Neural cell (in vitro differentiated cells): ENCODE data around the gene TMC2. TPM values are rescaled to one million over a fixed set of nuclear protein-coding genes. Genes with fewer than 3 reads are reported as not detected.

Experiments used
- H2AFZ ChIP-seq: fragments of 200-600, 300-800 bp; sonication (generic), shearing (Covaris generic); 2 replicates; pipeline ENCODE4 v1.6.0; 2014; ENCODE audit warnings: low read depth, mild to moderate bottlenecking, antibody characterized with exemption, low read length, moderate library complexity
- H3F3A ChIP-seq: fragments of 200-600 bp; shearing (Covaris generic); 2 replicates; pipeline ENCODE4 v1.6.1; 2016; ENCODE audit warnings: mild to moderate bottlenecking, moderate library complexity, mixed read lengths, antibody characterized with exemption, low read length; ENCODE audit not compliant: insufficient read depth, poor library complexity, severe bottlenecking
- H3K27ac ChIP-seq: fragments of 200-600, 300-800 bp; sonication (generic), shearing (Covaris generic); 2 replicates; pipeline ENCODE4 v1.5.1; 2014; ENCODE audit warnings: mild to moderate bottlenecking, low read length, moderate library complexity
- H3K27me3 ChIP-seq: fragments of 300-800, 200-600 bp; sonication (generic), shearing (Covaris generic); 2 replicates; pipeline ENCODE4 v1.6.0; 2014; ENCODE audit warnings: mild to moderate bottlenecking, low read depth, low read length, moderate library complexity; ENCODE audit not compliant: insufficient read depth
- H3K36me3 ChIP-seq: fragments of 300-800, 200-600 bp; sonication (generic), shearing (Covaris generic); 2 replicates; pipeline ENCODE4 v1.5.1; 2014; ENCODE audit warnings: mild to moderate bottlenecking, antibody characterized with exemption, low read length, moderate library complexity; ENCODE audit not compliant: insufficient read depth
- H3K4me2 ChIP-seq: fragments of 300-800, 200-600 bp; sonication (generic), shearing (Covaris generic); 2 replicates; pipeline ENCODE4 v1.6.0; 2014; ENCODE audit warnings: mild to moderate bottlenecking, low read length
- H3K4me3 ChIP-seq: fragments of 300-800, 200-600 bp; sonication (generic), shearing (Covaris generic); 2 replicates; pipeline ENCODE4 v1.5.1; 2014; ENCODE audit warnings: mild to moderate bottlenecking, low read length, moderate library complexity
- H3K79me2 ChIP-seq: fragments of 200-600 bp; shearing (Covaris generic); replicated peaks from 2 replicates; pipeline ENCODE4 v1.6.0; 2014; ENCODE audit warnings: mild to moderate bottlenecking, low read length, moderate library complexity; ENCODE audit not compliant: insufficient read depth
- H3K9ac ChIP-seq: fragments of 300-800, 200-600 bp; sonication (generic), shearing (Covaris generic); 2 replicates; pipeline ENCODE4 v1.6.1; 2016; ENCODE audit warnings: mild to moderate bottlenecking, low read length, mixed read lengths
- H3K9me2 ChIP-seq: fragments of 200-600 bp; shearing (Covaris generic); 2 replicates; pipeline ENCODE4 v1.6.1; 2016; ENCODE audit warnings: mild to moderate bottlenecking, low read length, mixed read lengths; ENCODE audit not compliant: insufficient read depth
- H3K9me3 ChIP-seq: fragments of 200-600, 300-800 bp; sonication (generic), shearing (Covaris generic); 2 replicates; pipeline ENCODE4 v1.6.1; 2016; ENCODE audit warnings: mild to moderate bottlenecking, mixed run types, low read length, moderate library complexity, mixed read lengths
- H4K20me1 ChIP-seq: fragments of 200-600 bp; shearing (Covaris generic); 2 replicates; pipeline ENCODE4 v1.6.1; 2016; ENCODE audit warnings: mild to moderate bottlenecking, mixed run types; ENCODE audit not compliant: insufficient read depth
- CTCF ChIP-seq: fragments of 450-650 bp; IDR thresholded peaks from 2 replicates; pipeline ENCODE4 v1.5.1; 2014; ENCODE audit warnings: antibody characterized with exemption, mild to moderate bottlenecking, moderate library complexity; ENCODE audit not compliant: poor library complexity, severe bottlenecking
- EP300 ChIP-seq: fragments of 450-650 bp; conservative IDR thresholded peaks from 2 replicates; pipeline ENCODE4 v1.6.1; 2014; ENCODE audit warnings: antibody characterized with exemption, mild to moderate bottlenecking, moderate library complexity; ENCODE audit not compliant: poor library complexity, severe bottlenecking
- EZH2 ChIP-seq: fragments of 200-600, 300-800 bp; shearing (Covaris generic), sonication (generic); IDR thresholded peaks from 2 replicates; pipeline ENCODE4 v1.6.1; 2014; ENCODE audit warnings: antibody characterized with exemption, low read length, borderline replicate concordance, mild to moderate bottlenecking; ENCODE audit not compliant: insufficient read depth, poor library complexity, severe bottlenecking
- MXI1 ChIP-seq: fragments of 450-650 bp; conservative IDR thresholded peaks from 2 replicates; pipeline ENCODE4 v1.6.1; 2014; ENCODE audit warnings: antibody characterized with exemption, mild to moderate bottlenecking; ENCODE audit not compliant: poor library complexity, severe bottlenecking
- POLR2AphosphoS5 ChIP-seq: IDR thresholded peaks from 2 replicates; pipeline ENCODE4 v1.6.1; 2012
- RAD21 ChIP-seq: fragments of 450-650 bp; conservative IDR thresholded peaks from 2 replicates; pipeline ENCODE4 v1.6.1; 2014; ENCODE audit warnings: antibody characterized with exemption, mild to moderate bottlenecking, moderate library complexity
- REST ChIP-seq: IDR thresholded peaks from 2 replicates; pipeline ENCODE4 v1.6.1; 2012; ENCODE audit warnings: borderline replicate concordance
- SMC3 ChIP-seq: fragments of 450-650 bp; conservative IDR thresholded peaks from 2 replicates; pipeline ENCODE4 v1.6.1; 2014; ENCODE audit warnings: antibody characterized with exemption, mild to moderate bottlenecking, moderate library complexity; ENCODE audit not compliant: poor library complexity
- TAF1 ChIP-seq: IDR thresholded peaks from 2 replicates; pipeline ENCODE4 v1.6.1; 2012; ENCODE audit warnings: low read depth
- polyA plus RNA-seq: library from polyadenylated mRNA; depleted of rRNA; stranded (reverse); fragments of >200 nt; gene quantifications from 2 replicates; pipeline ENCODE4 v1.2.3, GENCODE V29; 2014

The TMC2 gene
- polyA plus RNA-seq, 1 donor from 2014 or later, result 0.11 TPM

- Histone ChIP-seq H3K79me2 (peaks cover 18% of the 10 kb centered on the region), H3K27ac (peak within 1 kb of the TSS; percentile 83), H3K9me3 (no peaks in the 10 kb centered on the region), H3K4me2 (peak within 1 kb of the TSS; percentile 92), H3K36me3 (peaks cover 6% of the 10 kb centered on the region), H3K9me2 (no peaks in the 10 kb centered on the region), H4K20me1 (peaks cover 5% of the 10 kb centered on the region), H2AFZ (peak within 1 kb of the TSS; percentile 94), H3K9ac (peak within 1 kb of the TSS; percentile 89), H3K4me3 (peak within 1 kb of the TSS; percentile 85), H3F3A (no peaks in the 10 kb centered on the region), H3K27me3 (no peaks in the 10 kb centered on the region)
- TF ChIP-seq RAD21 (peak; percentile 28), REST (peak; percentile 93), CTCF (no peak), MXI1 (no peak), SMC3 (peak; percentile 11), POLR2AphosphoS5 (peak; percentile 96), TAF1 (peak; percentile 98), EZH2 (no peak), EP300 (no peak)
These were observed 115.7 kb downstream of the TMC2 start, which contains the start of gene NOP56 for GRCh38 chr20:2651772-2652723. NOP56 (plus strand) TSS chr20:2652632; CDS start chr20:2652661, 29 bp downstream.

GRCh38 chr20:2652724-2653555, 116.6 kb downstream of the TMC2 start:
- Histone ChIP-seq H3K27me3 (no peaks in the 10 kb centered on the region), H3K79me2 (peaks cover 18% of the 10 kb centered on the region), H4K20me1 (peaks cover 5% of the 10 kb centered on the region), H3K9me3 (no peaks in the 10 kb centered on the region), H3K4me3 (peak overlapping the region; percentile 85), H3K27ac (peak overlapping the region; percentile 83), H2AFZ (peak overlapping the region; percentile 89), H3K9ac (peak overlapping the region; percentile 89), H3F3A (no peaks in the 10 kb centered on the region), H3K4me2 (peak overlapping the region; percentile 92), H3K9me2 (no peaks in the 10 kb centered on the region), H3K36me3 (peaks cover 6% of the 10 kb centered on the region)
- peak; percentile 99 for TF ChIP-seq MXI1
- TF ChIP-seq CTCF, result no peak
- no peak for TF ChIP-seq EZH2
- no peak for TF ChIP-seq SMC3
- TF ChIP-seq REST, result no peak
- TF ChIP-seq RAD21, result peak; percentile 7
- no peak for TF ChIP-seq EP300
- peak; percentile 12 for TF ChIP-seq POLR2AphosphoS5
- TF ChIP-seq TAF1, result peak; percentile 5
